GM06990 (cell line): Measurements from ENCODE around the gene ANXA9.
A peak's percentile ranks its signal among the peaks of the same experiment; 100 is the strongest.

ENCODE experiments used
- DNase-seq: peaks from one replicate; pipeline ENCODE4 v3.0.0-alpha.2; 2011; ENCODE audit not compliant: insufficient read length; ENCODE audit errors: extremely low read depth
- H3K27me3 ChIP-seq: replicated peaks from 2 replicates; pipeline ENCODE4 v1.6.0; 2011; ENCODE audit warnings: low read length; ENCODE audit not compliant: control insufficient read depth, insufficient read depth
- H3K36me3 ChIP-seq: 2 replicates; pipeline ENCODE4 v1.5.1; 2011; ENCODE audit warnings: low read length; ENCODE audit not compliant: control insufficient read depth, insufficient read depth
- H3K4me3 ChIP-seq: replicated peaks from 2 replicates; pipeline ENCODE4 v1.5.1; 2011; ENCODE audit warnings: low read depth, mild to moderate bottlenecking, control low read depth, low read length
- CTCF ChIP-seq: IDR thresholded peaks from 2 replicates; pipeline ENCODE4 v1.5.1; 2011; ENCODE audit warnings: low read length, control low read depth, mild to moderate bottlenecking, inconsistent platforms; ENCODE audit not compliant: insufficient read depth, poor library complexity, severe bottlenecking

Gene ANXA9

GRCh38 chr1:150971583-150972416 lies 10.3 kb upstream of the ANXA9 start:
- peak; percentile 13 for TF ChIP-seq CTCF
- DNase-seq: no peak
- no peaks in the 10 kb centered on the region for H3K27me3 ChIP-seq
- H3K4me3 ChIP-seq: no peak overlapping the region
- H3K36me3 ChIP-seq: peaks cover 12% of the 10 kb centered on the region

- Histone ChIP-seq H3K36me3 (peaks cover 6% of the 10 kb centered on the region), H3K27me3 (no peaks in the 10 kb centered on the region), H3K4me3 (0 out of 2 replicates have a peak overlapping the region, but pooled peaks have one; percentile 91)
- peak; percentile 0 for TF ChIP-seq CTCF
- DNase-seq: no peak
These were observed 9.6 kb upstream of the ANXA9 start for GRCh38 chr1:150972417-150972940.

GRCh38 chr1:150973258-150973835 lies 8.7 kb upstream of the ANXA9 start:
- no peaks in the 10 kb centered on the region for H3K27me3 ChIP-seq
- H3K36me3 ChIP-seq: no peaks in the 10 kb centered on the region; the same call in none of the 2 replicates
- TF ChIP-seq CTCF: no peak
- H3K4me3 ChIP-seq: peak overlapping the region; percentile 91
- DNase-seq: no peak

GRCh38 chr1:150973836-150974579 lies 8.1 kb upstream of the ANXA9 start:
- H3K27me3 ChIP-seq: no peaks in the 10 kb centered on the region
- peak; percentile 69 for DNase-seq
- TF ChIP-seq CTCF: no peak
- no peaks in the 10 kb centered on the region; the same call in none of the 2 replicates for H3K36me3 ChIP-seq
- H3K4me3 ChIP-seq: peak overlapping the region; percentile 91

GRCh38 chr1:150974580-150975478 lies 7.3 kb upstream of the ANXA9 start, which contains the start of gene CERS2:
Gene CERS2 (minus strand): TSS chr1:150974835. CDS start chr1:150969090, 5,745 bp downstream.
- Histone ChIP-seq H3K4me3 (peak within 1 kb of the TSS; percentile 91), H3K27me3 (no peaks in the 10 kb centered on the region), H3K36me3 (no peaks in the 10 kb centered on the region; the same call in none of the 2 replicates)
- DNase-seq: peak; percentile 80
- no peak for TF ChIP-seq CTCF
